NCI-H345 treated with DMSO at 0.1 percent for 48 hours (cell line): ENCODE data around the gene GTF3C1.

ENCODE experiments used
- DNase-seq: peaks from one replicate; lab custom pipeline; 2025; ENCODE audit not compliant: unreplicated experiment; lab: John Stamatoyannopoulos, UW

The GTF3C1 gene

GRCh38 chr16:27568077-27568476, 18.4 kb upstream of the GTF3C1 start:
- DNase-seq: no peak

- DNase-seq: no peak
Observed at GRCh38 chr16:27566417-27566816, 16.7 kb upstream of the GTF3C1 start.

DNA sequence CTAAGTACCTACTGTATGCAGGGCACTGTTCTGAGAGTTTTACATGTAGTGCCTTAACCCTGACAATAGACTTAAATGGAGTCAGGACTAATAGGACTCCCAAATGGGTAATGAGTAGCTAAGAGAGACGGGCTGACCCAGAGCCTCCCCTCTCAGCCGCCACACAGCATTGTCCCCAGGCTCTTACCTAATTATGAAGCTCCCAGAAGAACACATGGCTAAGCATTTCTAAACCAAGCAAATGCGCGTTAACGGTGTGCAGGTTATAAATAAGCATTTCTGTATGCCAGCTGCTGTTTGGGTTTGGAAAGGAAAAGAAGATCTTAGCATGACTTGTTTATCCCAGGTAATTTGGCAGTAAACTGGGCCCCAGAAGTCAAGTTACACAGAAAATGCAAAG, 14.5 kb upstream of the GTF3C1 start:
- DNase-seq: no peak

DNA sequence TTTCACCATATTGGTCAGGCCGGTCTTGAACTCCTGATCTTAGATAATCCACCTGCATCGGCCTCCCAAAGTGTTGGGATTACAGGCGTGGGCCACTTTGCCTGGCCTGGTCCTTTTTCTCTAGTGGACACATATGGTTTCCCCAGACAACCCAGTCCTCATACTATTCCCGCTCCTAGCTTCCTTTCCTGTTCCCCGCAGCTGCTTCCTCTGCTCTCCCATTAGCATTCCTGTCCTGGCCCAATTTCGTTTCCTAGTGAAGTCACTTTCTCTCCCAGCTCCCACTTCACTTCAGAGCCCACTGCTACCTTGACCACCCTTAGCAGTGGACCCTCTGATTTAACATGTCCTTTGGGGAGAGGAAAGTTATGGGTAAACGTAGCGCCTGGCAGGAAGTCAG, 11.5 kb upstream of the GTF3C1 start:
- no peak for DNase-seq

DNA sequence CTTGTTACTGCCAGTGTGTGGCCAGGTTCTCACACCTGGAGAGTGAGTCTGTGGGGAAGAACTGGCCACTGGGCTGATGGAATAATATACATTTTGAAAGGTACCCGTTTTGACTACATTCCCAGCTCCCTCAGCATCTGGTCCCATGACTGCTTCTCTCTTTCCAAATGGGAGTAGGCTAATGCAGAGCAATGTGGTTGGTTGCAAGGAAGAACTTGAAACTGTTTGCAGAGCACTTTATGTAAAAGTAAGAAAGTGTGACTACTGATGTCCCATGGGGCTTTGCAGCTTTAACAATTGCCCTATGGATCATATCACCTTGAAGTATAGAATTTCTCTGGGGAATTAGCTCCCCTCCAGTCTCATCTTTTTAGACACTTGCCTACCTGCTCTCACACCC, 9.2 kb upstream of the GTF3C1 start:
- no peak for DNase-seq

DNA sequence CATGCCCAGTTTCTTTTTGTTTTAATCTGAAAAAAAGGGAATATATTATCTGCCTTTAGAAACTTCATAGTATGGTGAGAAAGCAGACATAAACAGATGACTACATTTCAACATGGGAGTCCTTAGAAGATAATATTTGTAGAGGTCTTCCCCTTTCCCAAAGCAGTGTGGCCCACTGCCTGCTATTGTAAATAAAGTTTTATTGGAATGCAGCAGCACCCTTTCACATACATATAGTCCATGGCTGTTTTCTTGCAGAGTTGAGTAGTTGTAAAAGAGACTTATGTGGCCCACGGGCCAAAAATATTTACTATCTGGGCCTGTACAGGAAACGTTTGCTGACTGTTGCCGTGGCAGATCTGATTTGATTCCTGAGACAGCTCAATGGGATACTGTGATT, 8.7 kb upstream of the GTF3C1 start:
- DNase-seq: no peak

- DNase-seq: no peak
Observed at GRCh38 chr16:27556471-27556870, 6.8 kb upstream of the GTF3C1 start.

- DNase-seq: no peak
Observed at GRCh38 chr16:27551036-27551435, 1.3 kb upstream of the GTF3C1 start.

GRCh38 chr16:27550582-27550920, 838 bp upstream of the GTF3C1 start:
- no peak for DNase-seq

DNA sequence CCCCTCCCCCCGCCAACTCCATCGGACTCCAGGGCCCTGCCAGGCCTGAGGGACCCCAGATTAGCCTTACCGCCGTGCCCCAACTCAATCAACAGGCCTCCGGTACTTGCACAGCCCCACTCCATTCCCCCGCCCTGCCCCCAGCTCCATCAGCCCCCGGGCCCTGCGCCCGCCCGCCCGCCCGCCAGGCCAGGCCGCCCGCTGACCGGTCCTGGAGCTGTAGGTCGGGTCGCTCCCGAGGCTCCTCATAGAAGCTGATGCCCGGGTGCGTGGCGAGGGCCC, 308 bp downstream of the GTF3C1 start:
- no peak for DNase-seq

- no peak for DNase-seq
Observed at GRCh38 chr16:27547851-27548250, 1.9 kb downstream of the GTF3C1 start.

- no peak for DNase-seq
Observed at GRCh38 chr16:27547134-27547533, 2.6 kb downstream of the GTF3C1 start.

DNA sequence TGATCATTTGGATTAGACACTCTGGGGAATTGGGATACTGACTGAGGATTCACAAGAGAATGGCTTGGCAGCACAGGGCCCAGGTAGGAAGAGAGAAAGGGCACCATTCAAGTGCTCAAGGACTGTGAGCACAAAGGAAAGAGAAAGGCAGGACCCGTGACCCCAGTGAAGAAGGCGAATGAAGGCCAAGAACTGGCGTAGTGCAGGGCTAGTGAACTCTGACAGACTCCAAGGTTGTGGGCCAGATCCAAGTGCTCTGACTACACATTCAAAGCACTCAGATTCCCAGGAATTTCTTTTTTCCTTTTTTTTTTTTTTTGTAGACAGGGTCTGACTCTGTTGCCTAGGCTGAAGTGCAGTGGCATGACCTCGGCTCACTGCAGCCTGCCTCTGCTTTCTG, 5.0 kb downstream of the GTF3C1 start:
- DNase-seq: no peak

- no peak for DNase-seq
Observed at GRCh38 chr16:27543801-27544200, 5.9 kb downstream of the GTF3C1 start.

DNA sequence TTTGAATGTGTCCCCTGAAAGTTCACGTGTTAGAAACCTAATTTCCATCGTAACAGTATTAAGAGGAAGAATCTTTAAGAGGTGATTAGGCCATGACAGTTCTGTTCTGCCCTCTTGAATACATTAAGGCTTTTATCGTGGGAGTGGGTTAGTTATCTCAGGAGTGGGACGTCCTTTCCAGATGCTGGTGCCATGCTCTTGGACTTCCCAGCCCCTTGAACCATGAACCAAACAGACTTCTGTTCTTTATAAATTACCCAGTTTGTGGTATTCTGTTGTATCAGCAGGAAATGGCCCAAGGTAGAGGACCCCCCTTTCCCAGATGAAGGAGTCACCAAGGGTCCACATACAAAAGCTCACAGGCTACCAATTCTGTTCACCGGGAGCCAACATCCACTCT, 10.1 kb downstream of the GTF3C1 start:
- DNase-seq: no peak

- DNase-seq: no peak
Observed at GRCh38 chr16:27539120-27539519, 10.6 kb downstream of the GTF3C1 start.

DNA sequence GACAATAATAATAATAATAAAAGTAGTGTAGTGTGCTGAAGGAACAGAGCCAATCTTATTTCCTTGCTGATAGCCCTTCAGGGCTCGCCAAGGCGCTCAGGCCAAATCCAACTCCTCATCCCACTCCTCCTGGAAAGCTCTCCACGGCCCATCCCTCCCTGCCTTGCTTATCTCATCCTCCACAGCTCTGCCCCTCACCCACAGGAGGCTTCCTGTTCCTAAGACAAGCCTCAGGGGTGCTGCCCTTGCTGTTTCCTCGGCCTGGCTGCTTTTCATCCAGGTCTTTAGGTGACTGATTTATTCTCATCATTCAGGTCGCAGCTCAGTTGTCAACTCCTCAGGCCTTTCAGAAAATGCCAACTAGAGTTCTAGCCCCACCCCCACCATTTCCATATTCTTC, 11.2 kb downstream of the GTF3C1 start:
- no peak for DNase-seq

- no peak for DNase-seq
Observed at GRCh38 chr16:27534256-27534655, 15.5 kb downstream of the GTF3C1 start.

DNA sequence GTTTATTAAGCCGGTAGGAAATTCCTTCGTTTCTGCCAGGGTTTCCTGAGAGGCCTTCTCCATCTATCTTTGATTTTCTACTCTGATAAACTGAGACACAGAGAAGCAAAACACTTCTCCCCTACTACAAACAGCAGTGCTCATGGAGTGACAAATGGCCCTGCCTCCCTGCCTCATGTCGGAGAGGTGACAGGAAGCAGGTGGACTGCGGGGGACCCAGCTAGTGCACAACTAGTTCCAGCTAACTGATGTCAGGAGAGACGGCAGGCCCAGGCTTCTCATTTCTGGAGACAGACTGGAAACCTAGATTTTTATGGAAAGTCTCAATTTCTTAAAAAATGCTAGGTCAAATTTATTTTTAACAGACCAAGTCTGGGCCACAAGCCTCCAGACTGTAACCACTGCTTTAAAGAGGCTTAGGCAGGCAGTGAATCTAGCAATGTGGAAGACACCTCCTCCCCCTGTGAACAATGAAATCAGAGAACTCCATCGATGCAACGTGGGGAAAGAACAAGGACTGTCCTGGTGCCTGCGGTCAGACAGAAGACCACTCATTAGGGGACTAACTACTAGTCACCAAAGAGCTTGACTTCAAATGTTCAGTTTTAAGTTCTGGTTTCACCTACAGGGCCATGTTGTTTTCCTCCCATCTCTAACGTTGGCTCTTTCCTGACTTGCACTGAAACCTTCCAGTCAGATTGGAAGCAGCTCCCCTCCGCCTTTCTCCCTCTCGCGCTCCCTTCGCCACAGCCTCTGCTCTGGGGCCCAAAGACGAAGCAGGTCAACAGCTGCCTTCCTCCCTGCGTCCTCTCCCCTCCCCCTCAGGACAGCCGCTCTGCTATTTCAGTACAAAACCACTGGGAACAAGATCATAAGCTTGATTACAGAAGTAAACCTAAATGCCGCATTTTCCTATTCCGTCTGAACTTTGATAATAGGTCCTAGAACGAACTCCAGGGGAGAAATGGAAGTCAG, 17.6 kb downstream of the GTF3C1 start:
- DNase-seq: no peak

GRCh38 chr16:27531186-27531585, 18.5 kb downstream of the GTF3C1 start:
- no peak for DNase-seq

DNA sequence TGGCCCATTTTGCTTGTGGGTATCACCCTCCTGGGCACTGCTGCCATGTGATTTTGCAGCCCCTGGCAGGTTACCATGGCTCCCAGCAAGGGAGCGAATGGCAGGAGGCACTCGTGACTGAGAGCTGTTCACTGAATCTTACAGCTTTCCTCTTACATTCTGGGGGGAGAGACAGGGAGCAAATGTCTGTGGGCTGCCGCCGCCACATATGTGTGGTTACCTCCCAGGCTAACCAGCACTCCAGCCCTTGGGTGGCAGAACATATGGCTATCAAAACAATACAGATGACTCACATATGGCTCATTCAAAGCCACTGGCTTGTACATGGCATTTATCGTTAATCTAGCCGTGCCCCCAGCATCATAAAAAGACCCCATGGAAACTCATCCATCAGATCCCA, 19.8 kb downstream of the GTF3C1 start:
- no peak for DNase-seq

- DNase-seq: no peak
Observed at GRCh38 chr16:27528294-27528693, 21.4 kb downstream of the GTF3C1 start.

DNA sequence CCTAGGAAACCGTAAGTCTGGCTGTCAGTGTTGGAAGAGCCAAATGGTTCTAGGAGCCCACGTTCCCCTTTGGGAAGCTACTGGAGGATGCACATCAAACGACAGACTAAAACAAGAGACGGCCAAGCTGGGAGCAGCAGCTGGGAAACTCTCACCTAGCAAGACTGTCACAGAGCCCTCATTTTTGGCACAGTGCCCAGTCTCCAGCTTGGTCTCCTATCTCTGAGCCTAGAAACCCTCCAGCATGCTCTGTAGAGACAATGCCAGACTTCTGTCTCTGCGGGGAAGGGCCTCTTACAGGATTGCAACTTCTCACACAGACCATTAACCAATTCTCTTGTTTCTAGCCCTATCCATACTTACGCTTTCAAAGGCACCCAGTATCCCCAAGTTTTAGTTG, 23.5 kb downstream of the GTF3C1 start:
- peak; percentile 61 for DNase-seq
